Sigmoid colon (tissue), 7 donors: ENCODE data around the gene RSPH1. TPM values are rescaled to one million over a fixed set of nuclear protein-coding genes. Genes with fewer than 3 reads are reported as not detected.

Experiments used
- DNase-seq: peaks from one replicate; pipeline ENCODE4 v3.0.0-alpha.2; 2019
- H3K27ac ChIP-seq, 4 donors: fragments of 200-600 bp; sonication (generic); one replicate each; pipeline ENCODE4 v1.5.1; 2016 to 2019; ENCODE audit warnings: mild to moderate bottlenecking in 1 of 4
- H3K27me3 ChIP-seq, 3 donors: fragments of 200-600 bp; sonication (generic); one replicate each; pipeline ENCODE4 v1.5.1; 2019; ENCODE audit warnings: mild to moderate bottlenecking in 1 of 3
- H3K36me3 ChIP-seq, 4 donors: fragments of 200-600 bp; sonication (generic); one replicate each; pipeline ENCODE4 v1.5.1; 2016 to 2019
- H3K4me1 ChIP-seq, 4 donors: fragments of 200-600 bp; sonication (generic); one replicate each; pipeline ENCODE4 v1.5.1; 2017 to 2019
- H3K4me3 ChIP-seq, 4 donors: fragments of 200-600 bp; sonication (generic); one replicate each; pipeline ENCODE4 v1.5.1; 2017 to 2019; ENCODE audit warnings: mild to moderate bottlenecking in 2 of 4, moderate library complexity in 1 of 4
- H3K9me3 ChIP-seq, 4 donors: fragments of 200-600 bp in 3 of 4; sonication (generic) in 3 of 4; one replicate each; pipeline versions ENCODE4 v1.5.1 to v1.6.1; 2013 to 2019
- EP300 ChIP-seq, 4 donors: sonication (generic); formaldehyde crosslinking; IDR thresholded peaks; one replicate each; pipeline ENCODE4 v1.6.1; 2017; ENCODE audit warnings: antibody characterized with exemption in 4 of 4
- POLR2A ChIP-seq, 2 donors: fragments of 450-650 bp; IDR thresholded peaks; one replicate each; pipeline ENCODE4 v1.6.1; 2016; ENCODE audit warnings: antibody characterized with exemption in 2 of 2, mild to moderate bottlenecking in 2 of 2, moderate library complexity in 2 of 2
- POLR2AphosphoS5 ChIP-seq, 4 donors: sonication (generic); formaldehyde crosslinking; IDR thresholded peaks; one replicate each; pipeline ENCODE4 v1.6.1; 2017; ENCODE audit warnings: antibody characterized with exemption in 4 of 4
- WGBS, 2 donors: extraction: QIAGEN DNeasy Blood & Tissue Kit; methylation state at CpG; one replicate each; pipeline ENCODE4 v1.1.7; 2013; 5-methylcytosine and 5-hydroxymethylcytosine counted together
- intact Hi-C: fragments of 100-400 bp; cut with DNase I; formaldehyde crosslinking; loops from one replicate; pipeline ENCODE4 v1.15.1; 2023
- polyA plus RNA-seq, 3 donors: library from polyadenylated mRNA; stranded (reverse); fragments of 200-250 nt; gene quantifications; one replicate each; pipeline ENCODE4 v1.2.3, GENCODE V29; 2013
- total RNA-seq, 4 donors: library from RNA; depleted of rRNA; stranded (reverse); fragments of >200 nt; gene quantifications; one replicate each; pipeline ENCODE4 v1.1.0, GENCODE V29; 2016
- TF ChIP-seq, protein P1 (sequence below), 4 experiments: fragments of 450-650 bp in 3 of 4; fragments of 200-600 bp in 1 of 4; IDR thresholded peaks; one replicate each; pipeline ENCODE4 v1.5.1; 2016 to 2019; ENCODE audit warnings: antibody characterized with exemption in 4 of 4, mild to moderate bottlenecking in 3 of 4, moderate library complexity in 2 of 4
- donor health status: healthy with polysubstance abuse.
- donor health status: Bipolar disorder and iron deficiency.
- donor health status: healthy.

The RSPH1 gene
- total and polyA plus RNA-seq, 7 donors: 1.2 to 13.4 (median 3.0) TPM; not detected in 2

DNA sequence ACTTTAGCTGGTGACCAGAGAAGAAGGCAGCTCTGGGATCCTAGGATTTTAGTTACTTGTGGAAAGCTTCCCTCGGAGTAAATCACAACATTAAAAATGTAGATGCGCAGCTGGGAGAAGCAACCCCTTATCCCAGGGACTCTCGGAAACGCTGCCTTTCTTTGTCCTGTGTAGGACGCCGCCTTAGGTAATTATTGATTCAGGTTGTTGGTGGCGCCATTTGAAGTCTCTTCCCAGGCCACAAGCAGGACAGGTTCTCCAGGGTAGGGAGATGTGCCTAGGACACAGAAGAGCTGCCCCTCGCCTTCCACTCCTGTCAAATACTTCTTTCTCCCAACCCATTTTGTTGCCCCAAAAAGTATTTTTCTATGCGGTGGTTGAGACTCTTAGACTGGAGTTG, 27.9 kb upstream of the RSPH1 start:
- H3K4me1 ChIP-seq: peaks cover 0 to 30% (median 27%) of the 10 kb centered on the region in 4 donors
- intact Hi-C loops: loop anchor here (10.0 kb wide), 1 partner anchor 379 kb away; no protein-coding TSS in a partner anchor
- H3K4me3 ChIP-seq: peak overlapping the region in 1 of 4 donors; percentile 33
- peak; percentile 52 for DNase-seq
- H3K27me3 ChIP-seq: no peaks in the 10 kb centered on the region
- peaks cover 0 to 20% (median 3%) of the 10 kb centered on the region in 4 donors for H3K36me3 ChIP-seq
- TF ChIP-seq, protein P1, sequence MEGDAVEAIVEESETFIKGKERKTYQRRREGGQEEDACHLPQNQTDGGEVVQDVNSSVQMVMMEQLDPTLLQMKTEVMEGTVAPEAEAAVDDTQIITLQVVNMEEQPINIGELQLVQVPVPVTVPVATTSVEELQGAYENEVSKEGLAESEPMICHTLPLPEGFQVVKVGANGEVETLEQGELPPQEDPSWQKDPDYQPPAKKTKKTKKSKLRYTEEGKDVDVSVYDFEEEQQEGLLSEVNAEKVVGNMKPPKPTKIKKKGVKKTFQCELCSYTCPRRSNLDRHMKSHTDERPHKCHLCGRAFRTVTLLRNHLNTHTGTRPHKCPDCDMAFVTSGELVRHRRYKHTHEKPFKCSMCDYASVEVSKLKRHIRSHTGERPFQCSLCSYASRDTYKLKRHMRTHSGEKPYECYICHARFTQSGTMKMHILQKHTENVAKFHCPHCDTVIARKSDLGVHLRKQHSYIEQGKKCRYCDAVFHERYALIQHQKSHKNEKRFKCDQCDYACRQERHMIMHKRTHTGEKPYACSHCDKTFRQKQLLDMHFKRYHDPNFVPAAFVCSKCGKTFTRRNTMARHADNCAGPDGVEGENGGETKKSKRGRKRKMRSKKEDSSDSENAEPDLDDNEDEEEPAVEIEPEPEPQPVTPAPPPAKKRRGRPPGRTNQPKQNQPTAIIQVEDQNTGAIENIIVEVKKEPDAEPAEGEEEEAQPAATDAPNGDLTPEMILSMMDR (IDR thresholded peaks at IDR 0.05): no peak
- no peak for TF ChIP-seq EP300 (IDR thresholded peaks at IDR 0.05)
- no peak for TF ChIP-seq POLR2AphosphoS5 (IDR thresholded peaks at IDR 0.05)
- TF ChIP-seq POLR2A (IDR thresholded peaks at IDR 0.05): no peak
- H3K27ac ChIP-seq: peak overlapping the region; percentile 64 to 78 (median 76)
- WGBS, 2 donors: 35 to 77% methylated on average over 9 of the region's 9 CpGs
- H3K9me3 ChIP-seq: no peaks in the 10 kb centered on the region

DNA sequence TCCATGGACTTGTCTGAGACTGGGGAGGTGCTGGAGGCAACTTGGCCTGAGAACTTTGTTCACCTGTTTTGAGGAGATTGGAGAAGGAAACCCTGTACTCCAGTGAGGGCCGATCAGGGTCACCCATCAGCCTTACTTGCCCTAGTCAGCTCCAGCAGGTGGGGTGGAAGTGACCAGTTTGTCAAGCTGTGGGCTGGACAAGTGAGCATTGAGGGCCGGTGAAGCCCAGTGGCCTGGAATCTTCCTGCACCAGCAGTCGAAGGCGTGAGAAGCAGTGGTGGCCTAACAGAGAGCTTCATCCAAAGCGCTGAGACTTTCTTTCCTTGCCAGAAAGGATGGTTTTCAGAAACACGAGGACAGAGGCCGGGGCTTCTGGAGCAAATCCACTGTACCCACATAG, 27.2 kb upstream of the RSPH1 start:
- peak; percentile 55 for DNase-seq
- Histone ChIP-seq H3K27ac (peak overlapping the region in 1 of 4 donors; percentile 78), H3K9me3 (no peaks in the 10 kb centered on the region), H3K27me3 (no peaks in the 10 kb centered on the region), H3K36me3 (peaks cover 0 to 27% (median 4%) of the 10 kb centered on the region in 4 donors), H3K4me3 (no peak overlapping the region), H3K4me1 (peaks cover 0 to 30% (median 27%) of the 10 kb centered on the region in 4 donors)
- intact Hi-C loops: loop anchor here (10.0 kb wide), 1 partner anchor 378 kb away; no protein-coding TSS in a partner anchor
- TF ChIP-seq EP300 (IDR thresholded peaks at IDR 0.05) (no peak), POLR2AphosphoS5 (IDR thresholded peaks at IDR 0.05) (no peak), POLR2A (IDR thresholded peaks at IDR 0.05) (no peak)
- WGBS, 2 donors: 96 to 97% methylated on average over 7 of the region's 7 CpGs

DNA sequence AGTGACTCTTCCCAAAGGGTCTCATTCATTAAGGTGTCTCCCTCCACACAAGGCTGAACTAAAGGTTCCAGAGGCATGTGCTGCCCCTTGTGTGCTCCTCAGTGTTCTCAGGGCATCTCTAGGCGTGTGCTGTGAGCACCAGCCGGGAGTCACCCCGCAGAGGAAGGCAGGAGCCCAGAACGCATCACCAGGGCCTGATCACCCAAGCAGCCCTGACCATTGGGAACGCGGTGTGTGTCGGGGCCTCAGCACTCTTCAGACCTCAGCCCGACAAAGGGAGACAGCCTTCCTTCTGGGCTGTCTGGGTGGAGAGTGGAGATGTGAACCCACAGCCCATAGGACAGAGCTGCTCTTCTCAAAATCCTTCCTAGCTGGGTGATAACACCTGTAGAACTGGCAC, 26.7 kb upstream of the RSPH1 start:
- Histone ChIP-seq H3K9me3 (no peaks in the 10 kb centered on the region), H3K27me3 (no peaks in the 10 kb centered on the region), H3K4me3 (no peak overlapping the region), H3K27ac (no peak overlapping the region), H3K36me3 (peaks cover 0 to 29% (median 4%) of the 10 kb centered on the region in 4 donors), H3K4me1 (peaks cover 0 to 30% (median 27%) of the 10 kb centered on the region in 4 donors)
- intact Hi-C loops: loop anchor here (10.0 kb wide), 1 partner anchor 378 kb away; no protein-coding TSS in a partner anchor
- WGBS, 2 donors: 97 to 98% methylated on average over 8 of the region's 8 CpGs
- peak; percentile 60 for DNase-seq
- no peak for TF ChIP-seq EP300 (IDR thresholded peaks at IDR 0.05)
- no peak for TF ChIP-seq POLR2A (IDR thresholded peaks at IDR 0.05)
- TF ChIP-seq POLR2AphosphoS5 (IDR thresholded peaks at IDR 0.05): no peak
- TF ChIP-seq, protein P1 (IDR thresholded peaks at IDR 0.05): no peak

DNA sequence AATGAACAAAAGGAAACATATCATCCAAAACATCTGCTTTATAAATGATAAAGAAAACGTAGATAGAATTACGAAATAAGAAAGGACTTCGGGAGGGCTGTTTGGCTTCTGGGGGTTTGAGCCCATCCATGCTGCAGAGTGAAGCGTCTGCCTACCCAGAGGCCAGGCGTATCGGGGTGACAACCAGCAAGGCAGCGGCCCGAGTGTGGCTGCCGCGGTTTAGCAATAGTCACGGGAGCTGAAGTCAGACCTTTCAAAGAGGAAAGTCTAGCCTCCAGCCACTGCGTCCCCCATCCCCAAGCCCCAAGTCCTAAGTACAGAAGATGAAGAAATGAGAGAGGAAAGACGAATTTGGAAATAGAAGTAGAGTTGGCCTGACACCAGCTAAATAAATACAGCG, 26.2 kb upstream of the RSPH1 start:
- Histone ChIP-seq H3K9me3 (no peaks in the 10 kb centered on the region), H3K4me1 (peaks cover 0 to 28% (median 26%) of the 10 kb centered on the region in 4 donors), H3K27ac (no peak overlapping the region), H3K4me3 (no peak overlapping the region), H3K36me3 (peaks cover 0 to 29% (median 4%) of the 10 kb centered on the region in 4 donors), H3K27me3 (no peaks in the 10 kb centered on the region)
- TF ChIP-seq, protein P1 (IDR thresholded peaks at IDR 0.05): no peak
- TF ChIP-seq POLR2AphosphoS5 (IDR thresholded peaks at IDR 0.05) (no peak), EP300 (IDR thresholded peaks at IDR 0.05) (no peak), POLR2A (IDR thresholded peaks at IDR 0.05) (no peak)
- peak; percentile 40 for DNase-seq
- intact Hi-C loops: loop anchor here (10.0 kb wide), 1 partner anchor 377 kb away; no protein-coding TSS in a partner anchor
- 94 to 95% methylated on average over 14 of the region's 14 CpGs for WGBS, 2 donors

DNA sequence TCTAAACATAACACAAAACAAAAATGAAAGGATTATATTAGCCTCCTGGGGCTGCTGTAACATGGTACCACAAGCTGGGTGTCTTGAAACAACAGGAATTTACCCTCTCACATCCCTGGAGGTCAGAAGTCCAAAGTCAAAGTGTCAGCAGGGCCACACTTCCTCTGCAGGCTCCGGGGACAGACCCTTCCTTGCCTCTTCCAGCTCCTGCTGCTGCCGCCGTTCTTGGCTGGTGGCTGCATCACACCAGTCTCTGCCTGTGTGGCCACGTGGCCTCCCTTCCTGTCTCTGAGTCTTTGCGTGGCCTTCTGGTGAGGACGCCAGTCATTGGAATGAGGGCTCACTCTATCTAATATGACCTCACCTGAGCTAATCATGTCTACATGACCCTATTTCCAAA, 25.8 kb upstream of the RSPH1 start:
- H3K9me3 ChIP-seq: no peaks in the 10 kb centered on the region
- DNase-seq: peak; percentile 49
- no peaks in the 10 kb centered on the region for H3K27me3 ChIP-seq
- WGBS, 2 donors: 79 to 91% methylated on average over 6 of the region's 6 CpGs
- intact Hi-C loops: loop anchor here (10.0 kb wide), 1 partner anchor 377 kb away; no protein-coding TSS in a partner anchor
- H3K36me3 ChIP-seq: peaks cover 0 to 29% (median 4%) of the 10 kb centered on the region in 4 donors
- H3K27ac ChIP-seq: no peak overlapping the region
- no peak overlapping the region for H3K4me3 ChIP-seq
- TF ChIP-seq EP300 (IDR thresholded peaks at IDR 0.05) (no peak), POLR2A (IDR thresholded peaks at IDR 0.05) (no peak), POLR2AphosphoS5 (IDR thresholded peaks at IDR 0.05) (no peak)
- TF ChIP-seq, protein P1 (IDR thresholded peaks at IDR 0.05): no peak
- H3K4me1 ChIP-seq: peaks cover 0 to 28% (median 26%) of the 10 kb centered on the region in 4 donors
